GM23338 (cell line): Measurements from ENCODE around the gene ING2. TPM values are rescaled to one million over a fixed set of nuclear protein-coding genes. Genes with fewer than 3 reads are reported as not detected.

Source experiments
- ATAC-seq: fragments of 200-7000 bp; cut with Tn5 transposase; 3 replicates; pipeline ENCODE4 v1.9.1; 2020
- DNase-seq: peaks from one replicate; pipeline ENCODE4 v3.0.0-alpha.2; 2015; ENCODE audit warnings: low spot score
- H2AFZ ChIP-seq: fragments of 200-600 bp; sonication (generic); 2 replicates; pipeline ENCODE4 v1.8.0; 2016; ENCODE audit warnings: antibody characterized with exemption, mild to moderate bottlenecking, moderate library complexity
- H3F3A ChIP-seq: fragments of 200-600 bp; sonication (generic); replicated peaks from 2 replicates; pipeline ENCODE4 v1.8.0; 2017; ENCODE audit warnings: antibody characterized with exemption, mixed run types, low read depth
- H3K27ac ChIP-seq: fragments of 200-600 bp; sonication (generic); 2 replicates; pipeline ENCODE4 v1.6.1; 2016; ENCODE audit warnings: low read depth
- H3K27me3 ChIP-seq: fragments of 200-600 bp; sonication (generic); 2 replicates; pipeline ENCODE4 v1.8.0; 2016; ENCODE audit warnings: mild to moderate bottlenecking, mixed run types, moderate library complexity; ENCODE audit not compliant: insufficient read depth
- H3K36me3 ChIP-seq: fragments of 200-600 bp; sonication (generic); 2 replicates; pipeline ENCODE4 v1.8.0; 2016; ENCODE audit warnings: mild to moderate bottlenecking; ENCODE audit not compliant: insufficient read depth
- H3K4me1 ChIP-seq: fragments of 200-600 bp; sonication (generic); 2 replicates; pipeline ENCODE4 v1.8.0; 2016; ENCODE audit warnings: mild to moderate bottlenecking, moderate library complexity; ENCODE audit not compliant: insufficient read depth
- H3K4me2 ChIP-seq: fragments of 200-600 bp; sonication (generic); 2 replicates; pipeline ENCODE4 v1.7.1; 2017; ENCODE audit warnings: mixed run types
- H3K4me3 ChIP-seq: fragments of 200-600 bp; sonication (generic); 2 replicates; pipeline ENCODE4 v1.6.1; 2016; ENCODE audit warnings: mixed run types
- H3K79me2 ChIP-seq: fragments of 200-600 bp; sonication (generic); replicated peaks from 2 replicates; pipeline ENCODE4 v1.8.0; 2017; ENCODE audit warnings: mild to moderate bottlenecking; ENCODE audit not compliant: insufficient read depth
- H3K9me2 ChIP-seq: fragments of 200-600 bp; sonication (generic); 2 replicates; pipeline ENCODE4 v1.8.0; 2017; ENCODE audit not compliant: insufficient read depth
- H4K20me1 ChIP-seq: fragments of 200-600 bp; sonication (generic); replicated peaks from 2 replicates; pipeline ENCODE4 v1.8.0; 2017; ENCODE audit warnings: mild to moderate bottlenecking; ENCODE audit not compliant: insufficient read depth
- H3K27ac Mint-ChIP-seq: 2 replicates; pipeline ENCODE4 v1.8.0; 2020; ENCODE audit warnings: inconsistent platforms, mild to moderate bottlenecking, moderate library complexity, mixed read lengths
- H3K27me3 Mint-ChIP-seq: 3 replicates; pipeline ENCODE4 v1.8.0; 2022; ENCODE audit warnings: low read depth, mild to moderate bottlenecking, moderate library complexity, mixed read lengths, inconsistent platforms; ENCODE audit not compliant: insufficient read depth, poor library complexity
- H3K36me3 Mint-ChIP-seq: 3 replicates; pipeline ENCODE4 v1.8.0; 2021; ENCODE audit warnings: low read depth, mild to moderate bottlenecking, inconsistent platforms, moderate library complexity, mixed read lengths
- H3K4me1 Mint-ChIP-seq: 3 replicates; pipeline ENCODE4 v1.8.0; 2020; ENCODE audit warnings: mild to moderate bottlenecking, inconsistent platforms, mixed read lengths
- H3K4me3 Mint-ChIP-seq: 3 replicates; pipeline ENCODE4 v1.8.0; 2021; ENCODE audit warnings: moderate library complexity, mild to moderate bottlenecking, inconsistent platforms, mixed read lengths
- H3K9me3 Mint-ChIP-seq: 3 replicates; pipeline ENCODE4 v1.8.0; 2020; ENCODE audit warnings: moderate library complexity, mild to moderate bottlenecking, inconsistent platforms, mixed read lengths
- EZH2 ChIP-seq: fragments of 200-600 bp; sonication (generic); IDR thresholded peaks from one replicate; pipeline ENCODE4 v1.8.0; 2017; ENCODE audit warnings: antibody characterized with exemption, mild to moderate bottlenecking, low read depth; ENCODE audit not compliant: unreplicated experiment
- EZH2phosphoT487 ChIP-seq: fragments of 200-600 bp; sonication (generic); IDR thresholded peaks from one replicate; pipeline ENCODE4 v1.8.1; 2018; ENCODE audit warnings: antibody characterized with exemption; ENCODE audit not compliant: unreplicated experiment
- STAT1 ChIP-seq: IDR thresholded peaks from one replicate; pipeline ENCODE4 v1.6.1; 2016; ENCODE audit warnings: antibody characterized with exemption; ENCODE audit not compliant: unreplicated experiment
- ZNF331 ChIP-seq: fragments of 250-450 bp; sonication (Bioruptor Pico); IDR thresholded peaks from 2 replicates; pipeline ENCODE4 v1.5.0; 2020; ENCODE audit warnings: low read depth, mild to moderate bottlenecking, moderate library complexity
- long read RNA-seq: library from polyadenylated mRNA; unstranded; transcript quantifications from one replicate; pipeline ENCODE4 v2.0.0, GENCODE V29; 2020; ENCODE audit not compliant: unreplicated experiment
- polyA plus RNA-seq: library from polyadenylated mRNA; unstranded; fragments of >200 nt; fragmentation: Nextera tagmentation; extraction: Ambion mirVana; gene quantifications from 2 replicates; pipeline ENCODE4 v1.2.1, GENCODE V29; 2016
- total RNA-seq: library from RNA; depleted of rRNA; stranded (reverse); fragments of >200 nt; shearing (Covaris generic); gene quantifications from 2 replicates; pipeline ENCODE4 v1.2.3, GENCODE V29; 2014; rRNA removed
- TF ChIP-seq, protein P1 (sequence below), 2 experiments: fragments of 200-600 bp in 1 of 2; sonication (generic) in 1 of 2; conservative IDR thresholded peaks; 2 replicates each; pipeline versions ENCODE4 v1.5.1 to v1.6.1; 2016 to 2017; ENCODE audit warnings: antibody characterized with exemption in 2 of 2, low read depth in 2 of 2, mild to moderate bottlenecking in 2 of 2, moderate library complexity in 1 of 2
- TF ChIP-seq, protein P2 (sequence below): IDR thresholded peaks from 2 replicates; pipeline ENCODE4 v1.6.1; 2016; ENCODE audit warnings: antibody characterized with exemption
- TF ChIP-seq, protein P3 (sequence below): fragments of 250-450 bp; sonication (Bioruptor Pico); IDR thresholded peaks from 2 replicates; pipeline ENCODE4 v1.5.0; 2020; ENCODE audit warnings: mild to moderate bottlenecking, moderate library complexity

ING2 gene, protein sequence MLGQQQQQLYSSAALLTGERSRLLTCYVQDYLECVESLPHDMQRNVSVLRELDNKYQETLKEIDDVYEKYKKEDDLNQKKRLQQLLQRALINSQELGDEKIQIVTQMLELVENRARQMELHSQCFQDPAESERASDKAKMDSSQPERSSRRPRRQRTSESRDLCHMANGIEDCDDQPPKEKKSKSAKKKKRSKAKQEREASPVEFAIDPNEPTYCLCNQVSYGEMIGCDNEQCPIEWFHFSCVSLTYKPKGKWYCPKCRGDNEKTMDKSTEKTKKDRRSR
- 18.5 and 21.5 TPM in 2 replicates for total RNA-seq
- polyA plus RNA-seq = 32.8 and 34.2 TPM in 2 replicates
- long read RNA-seq, transcript ING2-201 (2 exons, 1,189 nt) = major isoform, 8 of 10 reads
- long read RNA-seq, partial matches to known transcripts = 1 of 10 reads
- long read RNA-seq, other reads (novel, unspliced or antisense) = 0 of 10 reads

DNA sequence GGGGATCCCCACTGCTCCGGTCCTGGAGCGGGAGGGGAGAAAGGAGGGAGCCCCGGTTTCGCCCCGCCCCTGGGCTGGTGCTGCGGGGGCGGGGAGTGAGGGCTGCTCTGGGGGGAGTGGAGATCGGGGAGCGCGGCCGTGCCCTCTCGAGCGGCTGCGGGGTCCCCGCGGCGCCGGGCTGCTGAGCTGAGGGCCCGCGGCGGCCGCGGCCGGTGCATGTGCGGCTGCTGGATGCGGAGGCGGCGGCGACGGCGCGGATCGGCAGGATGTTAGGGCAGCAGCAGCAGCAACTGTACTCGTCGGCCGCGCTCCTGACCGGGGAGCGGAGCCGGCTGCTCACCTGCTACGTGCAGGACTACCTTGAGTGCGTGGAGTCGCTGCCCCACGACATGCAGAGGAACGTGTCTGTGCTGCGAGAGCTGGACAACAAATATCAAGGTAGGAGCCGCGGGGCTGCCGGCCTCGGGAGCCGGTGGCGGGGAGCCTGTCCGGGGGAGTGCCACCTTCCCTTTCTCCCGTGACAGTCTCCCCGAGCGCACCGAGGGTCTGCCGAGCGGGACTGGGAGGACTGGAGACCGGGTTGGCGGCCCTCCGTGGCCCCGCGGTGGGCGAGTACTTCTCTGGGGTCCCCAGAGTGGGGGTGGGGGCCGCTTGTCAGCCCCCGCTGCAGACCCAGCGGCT, at the start of gene ING2:
TSS of gene ING2 (plus strand) at position 129 of the 681 bp plus-strand sequence. CDS start at position 267, 138 bp downstream.
- Histone ChIP-seq H3K4me1 (peaks cover 18% of the 10 kb centered on the region), H4K20me1 (peaks cover 11% of the 10 kb centered on the region), H3F3A (no peaks in the 10 kb centered on the region), H3K79me2 (peaks cover 50% of the 10 kb centered on the region), H3K9me2 (no peaks in the 10 kb centered on the region), H3K36me3 (no peaks in the 10 kb centered on the region), H2AFZ (peak within 1 kb of the TSS; percentile 87), H3K27ac (peak within 1 kb of the TSS; percentile 83), H3K27me3 (no peaks in the 10 kb centered on the region), H3K4me2 (peak within 1 kb of the TSS; percentile 87), H3K4me3 (peak within 1 kb of the TSS; percentile 67)
- no peak for TF ChIP-seq EZH2phosphoT487
- TF ChIP-seq STAT1 = no peak
- TF ChIP-seq, protein P1, sequence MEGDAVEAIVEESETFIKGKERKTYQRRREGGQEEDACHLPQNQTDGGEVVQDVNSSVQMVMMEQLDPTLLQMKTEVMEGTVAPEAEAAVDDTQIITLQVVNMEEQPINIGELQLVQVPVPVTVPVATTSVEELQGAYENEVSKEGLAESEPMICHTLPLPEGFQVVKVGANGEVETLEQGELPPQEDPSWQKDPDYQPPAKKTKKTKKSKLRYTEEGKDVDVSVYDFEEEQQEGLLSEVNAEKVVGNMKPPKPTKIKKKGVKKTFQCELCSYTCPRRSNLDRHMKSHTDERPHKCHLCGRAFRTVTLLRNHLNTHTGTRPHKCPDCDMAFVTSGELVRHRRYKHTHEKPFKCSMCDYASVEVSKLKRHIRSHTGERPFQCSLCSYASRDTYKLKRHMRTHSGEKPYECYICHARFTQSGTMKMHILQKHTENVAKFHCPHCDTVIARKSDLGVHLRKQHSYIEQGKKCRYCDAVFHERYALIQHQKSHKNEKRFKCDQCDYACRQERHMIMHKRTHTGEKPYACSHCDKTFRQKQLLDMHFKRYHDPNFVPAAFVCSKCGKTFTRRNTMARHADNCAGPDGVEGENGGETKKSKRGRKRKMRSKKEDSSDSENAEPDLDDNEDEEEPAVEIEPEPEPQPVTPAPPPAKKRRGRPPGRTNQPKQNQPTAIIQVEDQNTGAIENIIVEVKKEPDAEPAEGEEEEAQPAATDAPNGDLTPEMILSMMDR (conservative IDR thresholded peaks at IDR 0.05; ENCODE audit: low read depth in 2 of 2) = no peak
- TF ChIP-seq, protein P2, sequence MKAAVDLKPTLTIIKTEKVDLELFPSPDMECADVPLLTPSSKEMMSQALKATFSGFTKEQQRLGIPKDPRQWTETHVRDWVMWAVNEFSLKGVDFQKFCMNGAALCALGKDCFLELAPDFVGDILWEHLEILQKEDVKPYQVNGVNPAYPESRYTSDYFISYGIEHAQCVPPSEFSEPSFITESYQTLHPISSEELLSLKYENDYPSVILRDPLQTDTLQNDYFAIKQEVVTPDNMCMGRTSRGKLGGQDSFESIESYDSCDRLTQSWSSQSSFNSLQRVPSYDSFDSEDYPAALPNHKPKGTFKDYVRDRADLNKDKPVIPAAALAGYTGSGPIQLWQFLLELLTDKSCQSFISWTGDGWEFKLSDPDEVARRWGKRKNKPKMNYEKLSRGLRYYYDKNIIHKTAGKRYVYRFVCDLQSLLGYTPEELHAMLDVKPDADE = no peak
- TF ChIP-seq EZH2 = no peak
- TF ChIP-seq, protein P3, sequence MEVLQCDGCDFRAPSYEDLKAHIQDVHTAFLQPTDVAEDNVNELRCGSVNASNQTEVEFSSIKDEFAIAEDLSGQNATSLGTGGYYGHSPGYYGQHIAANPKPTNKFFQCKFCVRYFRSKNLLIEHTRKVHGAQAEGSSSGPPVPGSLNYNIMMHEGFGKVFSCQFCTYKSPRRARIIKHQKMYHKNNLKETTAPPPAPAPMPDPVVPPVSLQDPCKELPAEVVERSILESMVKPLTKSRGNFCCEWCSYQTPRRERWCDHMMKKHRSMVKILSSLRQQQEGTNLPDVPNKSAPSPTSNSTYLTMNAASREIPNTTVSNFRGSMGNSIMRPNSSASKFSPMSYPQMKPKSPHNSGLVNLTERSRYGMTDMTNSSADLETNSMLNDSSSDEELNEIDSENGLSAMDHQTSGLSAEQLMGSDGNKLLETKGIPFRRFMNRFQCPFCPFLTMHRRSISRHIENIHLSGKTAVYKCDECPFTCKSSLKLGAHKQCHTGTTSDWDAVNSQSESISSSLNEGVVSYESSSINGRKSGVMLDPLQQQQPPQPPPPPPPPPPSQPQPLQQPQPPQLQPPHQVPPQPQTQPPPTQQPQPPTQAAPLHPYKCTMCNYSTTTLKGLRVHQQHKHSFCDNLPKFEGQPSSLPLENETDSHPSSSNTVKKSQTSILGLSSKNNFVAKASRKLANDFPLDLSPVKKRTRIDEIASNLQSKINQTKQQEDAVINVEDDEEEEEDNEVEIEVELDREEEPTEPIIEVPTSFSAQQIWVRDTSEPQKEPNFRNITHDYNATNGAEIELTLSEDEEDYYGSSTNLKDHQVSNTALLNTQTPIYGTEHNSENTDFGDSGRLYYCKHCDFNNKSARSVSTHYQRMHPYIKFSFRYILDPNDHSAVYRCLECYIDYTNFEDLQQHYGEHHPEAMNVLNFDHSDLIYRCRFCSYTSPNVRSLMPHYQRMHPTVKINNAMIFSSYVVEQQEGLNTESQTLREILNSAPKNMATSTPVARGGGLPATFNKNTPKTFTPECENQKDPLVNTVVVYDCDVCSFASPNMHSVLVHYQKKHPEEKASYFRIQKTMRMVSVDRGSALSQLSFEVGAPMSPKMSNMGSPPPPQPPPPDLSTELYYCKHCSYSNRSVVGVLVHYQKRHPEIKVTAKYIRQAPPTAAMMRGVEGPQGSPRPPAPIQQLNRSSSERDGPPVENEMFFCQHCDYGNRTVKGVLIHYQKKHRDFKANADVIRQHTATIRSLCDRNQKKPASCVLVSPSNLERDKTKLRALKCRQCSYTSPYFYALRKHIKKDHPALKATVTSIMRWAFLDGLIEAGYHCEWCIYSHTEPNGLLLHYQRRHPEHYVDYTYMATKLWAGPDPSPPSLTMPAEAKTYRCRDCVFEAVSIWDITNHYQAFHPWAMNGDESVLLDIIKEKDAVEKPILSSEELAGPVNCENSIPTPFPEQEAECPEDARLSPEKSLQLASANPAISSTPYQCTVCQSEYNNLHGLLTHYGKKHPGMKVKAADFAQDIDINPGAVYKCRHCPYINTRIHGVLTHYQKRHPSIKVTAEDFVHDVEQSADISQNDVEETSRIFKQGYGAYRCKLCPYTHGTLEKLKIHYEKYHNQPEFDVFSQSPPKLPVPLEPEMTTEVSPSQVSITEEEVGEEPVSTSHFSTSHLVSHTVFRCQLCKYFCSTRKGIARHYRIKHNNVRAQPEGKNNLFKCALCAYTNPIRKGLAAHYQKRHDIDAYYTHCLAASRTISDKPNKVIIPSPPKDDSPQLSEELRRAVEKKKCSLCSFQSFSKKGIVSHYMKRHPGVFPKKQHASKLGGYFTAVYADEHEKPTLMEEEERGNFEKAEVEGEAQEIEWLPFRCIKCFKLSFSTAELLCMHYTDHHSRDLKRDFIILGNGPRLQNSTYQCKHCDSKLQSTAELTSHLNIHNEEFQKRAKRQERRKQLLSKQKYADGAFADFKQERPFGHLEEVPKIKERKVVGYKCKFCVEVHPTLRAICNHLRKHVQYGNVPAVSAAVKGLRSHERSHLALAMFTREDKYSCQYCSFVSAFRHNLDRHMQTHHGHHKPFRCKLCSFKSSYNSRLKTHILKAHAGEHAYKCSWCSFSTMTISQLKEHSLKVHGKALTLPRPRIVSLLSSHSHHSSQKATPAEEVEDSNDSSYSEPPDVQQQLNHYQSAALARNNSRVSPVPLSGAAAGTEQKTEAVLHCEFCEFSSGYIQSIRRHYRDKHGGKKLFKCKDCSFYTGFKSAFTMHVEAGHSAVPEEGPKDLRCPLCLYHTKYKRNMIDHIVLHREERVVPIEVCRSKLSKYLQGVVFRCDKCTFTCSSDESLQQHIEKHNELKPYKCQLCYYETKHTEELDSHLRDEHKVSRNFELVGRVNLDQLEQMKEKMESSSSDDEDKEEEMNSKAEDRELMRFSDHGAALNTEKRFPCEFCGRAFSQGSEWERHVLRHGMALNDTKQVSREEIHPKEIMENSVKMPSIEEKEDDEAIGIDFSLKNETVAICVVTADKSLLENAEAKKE (CRISPR knock-in tag) = no peak
- TF ChIP-seq ZNF331 = no peak
- Mint-ChIP-seq H3K27me3 (peaks cover 4% of the 10 kb centered on the region), H3K4me3 (peak within 1 kb of the TSS; percentile 94), H3K27ac (peak within 1 kb of the TSS; percentile 98), H3K36me3 (peaks cover under 1% of the 10 kb centered on the region; the same call in 1 of the 3 replicates), H3K9me3 (no peaks in the 10 kb centered on the region), H3K4me1 (peaks cover 16% of the 10 kb centered on the region)
- DNase-seq (peak; percentile 79), ATAC-seq (peak; percentile 52)
